ENCODE results near the gene RNU7-1. TPM values are rescaled to one million over a fixed set of nuclear protein-coding genes. Genes with fewer than 3 reads are reported as not detected.

The RNU7-1 gene
- total and polyA plus RNA-seq, 7 experiments from 2014 or later: not detected

DNA sequence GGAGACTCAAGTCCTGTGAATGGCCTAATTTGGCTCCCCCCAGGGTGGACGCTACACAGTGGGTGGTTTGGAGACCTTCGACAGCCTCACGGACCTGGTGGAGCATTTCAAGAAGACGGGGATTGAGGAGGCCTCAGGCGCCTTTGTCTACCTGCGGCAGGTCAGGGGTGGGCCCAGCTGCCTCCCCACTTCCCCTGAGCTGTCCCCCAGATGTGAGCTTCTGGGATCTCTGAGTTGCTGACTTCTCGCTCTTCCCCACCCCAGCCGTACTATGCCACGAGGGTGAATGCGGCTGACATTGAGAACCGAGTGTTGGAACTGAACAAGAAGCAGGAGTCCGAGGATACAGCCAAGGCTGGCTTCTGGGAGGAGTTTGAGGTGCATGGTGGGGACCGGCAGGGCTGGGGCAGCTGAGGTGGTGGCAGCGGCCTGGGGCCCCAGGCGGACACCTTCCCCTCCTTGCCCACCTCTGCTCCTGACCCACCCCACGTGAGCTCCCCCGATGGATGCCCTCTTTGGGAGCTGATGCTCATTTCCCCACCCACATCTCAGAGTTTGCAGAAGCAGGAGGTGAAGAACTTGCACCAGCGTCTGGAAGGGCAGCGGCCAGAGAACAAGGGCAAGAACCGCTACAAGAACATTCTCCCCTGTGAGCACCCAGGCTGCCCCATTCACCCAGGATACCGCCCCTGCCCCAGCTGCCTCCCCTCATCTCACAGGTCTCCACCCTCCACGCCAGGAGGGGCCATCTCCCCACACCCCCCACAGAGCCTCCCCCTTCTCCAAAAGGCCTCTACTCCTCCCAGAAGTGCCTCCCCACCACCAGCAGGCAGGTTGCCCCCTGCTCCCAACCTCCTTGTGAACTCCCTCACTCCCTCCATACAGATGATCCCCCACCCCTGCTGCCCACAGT, 11.7 kb downstream of the RNU7-1 start:
- no peaks in the 10 kb centered on the region for H3K9me3 ChIP-seq (ENCODE audit: control insufficient read depth in 2 of 3, low read length in 3 of 3)
- no peaks in the 10 kb centered on the region for H3K27me3 ChIP-seq (ENCODE audit: control insufficient read depth in 2 of 2, insufficient read depth in 2 of 2, low read length in 2 of 2)
- peaks cover 11 to 58% (median 23%) of the 10 kb centered on the region in 5 donors for H3K36me3 Mint-ChIP-seq
- POLR2A ChIA-PET: interaction anchor here (0.7 to 13.5 kb wide), 6 partner anchors 9 to 82 kb away, joined by 3 to 1270 read pairs (median 3); partner anchors contain the start of genes C12orf57, ENO2, LPCAT3 and PHB2
- ATAC-seq (no peak), DNase-seq (no peak)
- no peaks in the 10 kb centered on the region for H3K9me3 Mint-ChIP-seq
- H3K27ac Mint-ChIP-seq: peak overlapping the region; percentile 83 to 100 (median 96)
- CTCF ChIA-PET: interaction anchor here (0.8 to 1.6 kb wide), 6 partner anchors 9 to 24 kb away, joined by 3 to 9 read pairs (median 4); partner anchors contain the start of genes C12orf57 and RNU7-1
- peaks cover 5 to 71% (median 20%) of the 10 kb centered on the region in 3 experiments for H3K36me3 ChIP-seq (ENCODE audit: control insufficient read depth in 2 of 3, insufficient read depth in 3 of 3, low read length in 3 of 3)
- H3K4me1 Mint-ChIP-seq: peaks cover 50 to 85% (median 70%) of the 10 kb centered on the region in 7 donors
- H3K4me1 ChIP-seq (ENCODE audit: control insufficient read depth in 2 of 2, insufficient read depth in 2 of 2, low read length in 2 of 2): peaks cover 72 to 84% of the 10 kb centered on the region in 2 donors
- H3K4me3 ChIP-seq (ENCODE audit: low read length): peak overlapping the region; percentile 92
- peak overlapping the region; percentile 79 to 100 (median 97) for H3K4me3 Mint-ChIP-seq
- no peaks in the 10 kb centered on the region for H3K27me3 Mint-ChIP-seq
- H3K27ac ChIP-seq (ENCODE audit: low read depth, low read length): peak overlapping the region; percentile 95
- intact Hi-C loops (cut with micrococcal nuclease): loop anchor here (10.0 kb wide), 2 partner anchors 191 to 351 kb away; partner anchors contain the start of genes CHD4 (in 1 of the 2) and PTMS (in 1 of the 2)

DNA sequence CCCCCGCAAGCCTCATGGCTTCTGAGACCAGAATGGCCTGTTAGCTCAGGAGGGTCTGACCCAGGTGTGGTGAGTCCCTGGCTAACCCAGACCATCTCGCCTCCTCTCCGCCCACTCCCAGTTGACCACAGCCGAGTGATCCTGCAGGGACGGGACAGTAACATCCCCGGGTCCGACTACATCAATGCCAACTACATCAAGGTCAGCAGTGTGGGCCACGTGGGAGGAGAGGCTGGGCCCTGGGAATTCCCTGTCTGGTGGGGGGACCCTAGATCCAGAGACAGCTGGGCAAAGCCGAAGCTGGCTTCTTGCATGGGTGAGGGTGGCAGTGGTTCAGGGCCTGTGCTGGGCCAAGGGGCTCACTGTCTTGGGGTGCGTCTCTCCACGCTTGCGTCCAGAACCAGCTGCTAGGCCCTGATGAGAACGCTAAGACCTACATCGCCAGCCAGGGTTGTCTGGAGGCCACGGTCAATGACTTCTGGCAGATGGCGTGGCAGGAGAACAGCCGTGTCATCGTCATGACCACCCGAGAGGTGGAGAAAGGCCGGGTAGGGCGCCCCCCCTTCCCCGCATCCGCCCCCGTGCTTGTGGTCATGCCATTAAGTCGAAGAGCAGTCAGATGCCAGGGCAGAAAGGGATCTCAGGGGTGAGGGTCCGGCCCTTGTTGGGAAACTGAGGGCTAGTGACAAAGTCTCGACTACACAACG, 12.6 kb downstream of the RNU7-1 start:
- peaks cover 51 to 86% (median 71%) of the 10 kb centered on the region in 7 donors for H3K4me1 Mint-ChIP-seq
- Histone ChIP-seq H3K4me1 (ENCODE audit: control insufficient read depth in 2 of 2, insufficient read depth in 2 of 2, low read length in 2 of 2) (peaks cover 74 to 85% of the 10 kb centered on the region in 2 donors), H3K27ac (ENCODE audit: low read depth, low read length) (peak overlapping the region; percentile 95), H3K4me3 (ENCODE audit: low read length) (no peak overlapping the region), H3K27me3 (ENCODE audit: control insufficient read depth in 2 of 2, insufficient read depth in 2 of 2, low read length in 2 of 2) (no peaks in the 10 kb centered on the region), H3K36me3 (ENCODE audit: control insufficient read depth in 2 of 3, insufficient read depth in 3 of 3, low read length in 3 of 3) (peaks cover 5 to 76% (median 20%) of the 10 kb centered on the region in 3 experiments), H3K9me3 (ENCODE audit: control insufficient read depth in 2 of 3, low read length in 3 of 3) (no peaks in the 10 kb centered on the region)
- H3K36me3 Mint-ChIP-seq: peaks cover 12 to 63% (median 24%) of the 10 kb centered on the region in 5 donors
- H3K4me3 Mint-ChIP-seq: peak overlapping the region; percentile 44 to 99 (median 75)
- no peaks in the 10 kb centered on the region for H3K9me3 Mint-ChIP-seq
- POLR2A ChIA-PET: interaction anchor here (1.0 to 13.5 kb wide), 8 partner anchors 8 to 83 kb away, joined by 3 to 1270 read pairs (median 3); partner anchors contain the start of genes C12orf57, ENO2, PHB2 and PTPN6
- CTCF ChIA-PET: interaction anchor here (0.8 to 11.1 kb wide), 4 partner anchors 8 to 12 kb away, joined by 3 to 460 read pairs (median 4); partner anchors contain the start of genes C12orf57, PTPN6 and RNU7-1
- no peaks in the 10 kb centered on the region for H3K27me3 Mint-ChIP-seq
- DNase-seq (no peak), ATAC-seq (no peak)
- H3K27ac Mint-ChIP-seq: peak overlapping the region; percentile 73 to 100 (median 96)
- intact Hi-C loops (cut with micrococcal nuclease): loop anchor here (10.0 kb wide), 2 partner anchors 191 to 351 kb away; partner anchors contain the start of genes CHD4 (in 1 of the 2) and PTMS (in 1 of the 2)

DNA sequence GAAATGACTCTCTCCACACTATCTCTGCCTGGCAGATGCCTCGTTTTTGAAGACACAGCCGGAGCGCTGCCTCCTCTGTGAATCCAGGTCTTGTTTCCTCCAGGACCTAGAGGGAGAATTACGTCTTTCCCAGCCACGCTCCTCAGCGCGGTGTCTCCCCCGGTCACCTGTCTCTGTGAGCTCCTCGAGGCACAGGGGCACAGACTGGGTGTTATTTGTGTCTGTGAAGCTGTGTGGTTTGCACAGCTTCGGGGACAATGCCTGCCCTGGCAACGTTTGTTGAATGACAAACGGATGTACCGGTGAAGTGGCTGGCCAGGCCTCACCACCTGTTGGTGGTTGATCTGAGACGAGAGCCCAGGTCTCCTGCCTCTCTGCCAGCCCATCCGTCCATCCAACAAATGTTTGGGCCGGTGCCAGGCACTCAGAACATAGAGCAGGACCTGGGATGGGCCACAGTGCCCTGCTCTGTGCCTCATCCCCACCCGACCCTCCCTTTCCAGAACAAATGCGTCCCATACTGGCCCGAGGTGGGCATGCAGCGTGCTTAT, 13.6 kb downstream of the RNU7-1 start:
- Mint-ChIP-seq H3K4me3 (peak overlapping the region; percentile 62 to 99 (median 76)), H3K27me3 (no peaks in the 10 kb centered on the region), H3K27ac (peak overlapping the region; percentile 16 to 100 (median 96)), H3K4me1 (peaks cover 61 to 91% (median 82%) of the 10 kb centered on the region in 7 donors), H3K36me3 (peaks cover 11 to 59% (median 27%) of the 10 kb centered on the region in 5 donors), H3K9me3 (no peaks in the 10 kb centered on the region)
- peaks cover 5 to 66% (median 20%) of the 10 kb centered on the region in 3 experiments for H3K36me3 ChIP-seq (ENCODE audit: control insufficient read depth in 2 of 3, insufficient read depth in 3 of 3, low read length in 3 of 3)
- no peak for ATAC-seq
- H3K27me3 ChIP-seq (ENCODE audit: control insufficient read depth in 2 of 2, insufficient read depth in 2 of 2, low read length in 2 of 2): no peaks in the 10 kb centered on the region
- no peak for DNase-seq
- POLR2A ChIA-PET: interaction anchor here (1.1 to 13.5 kb wide), 9 partner anchors 8 to 170 kb away, joined by 3 to 1270 read pairs (median 5); partner anchors contain the start of genes C12orf57, EMG1, PHB2 and PTPN6
- no peaks in the 10 kb centered on the region for H3K9me3 ChIP-seq (ENCODE audit: control insufficient read depth in 2 of 3, low read length in 3 of 3)
- intact Hi-C loops (cut with micrococcal nuclease): loop anchor here (10.0 kb wide), 2 partner anchors 192 to 352 kb away; partner anchors contain the start of genes CHD4 (in 1 of the 2) and PTMS (in 1 of the 2)
- H3K4me3 ChIP-seq (ENCODE audit: low read length): peak overlapping the region; percentile 16
- CTCF ChIA-PET: interaction anchor here (0.9 to 11.1 kb wide), 3 partner anchors 8 to 19 kb away, joined by 3 to 460 read pairs (median 11); partner anchors contain the start of genes C12orf57, PTPN6 and RNU7-1
- H3K27ac ChIP-seq (ENCODE audit: low read depth, low read length): peak overlapping the region; percentile 95
- H3K4me1 ChIP-seq (ENCODE audit: control insufficient read depth in 2 of 2, insufficient read depth in 2 of 2, low read length in 2 of 2): peaks cover 85 to 95% of the 10 kb centered on the region in 2 donors

DNA sequence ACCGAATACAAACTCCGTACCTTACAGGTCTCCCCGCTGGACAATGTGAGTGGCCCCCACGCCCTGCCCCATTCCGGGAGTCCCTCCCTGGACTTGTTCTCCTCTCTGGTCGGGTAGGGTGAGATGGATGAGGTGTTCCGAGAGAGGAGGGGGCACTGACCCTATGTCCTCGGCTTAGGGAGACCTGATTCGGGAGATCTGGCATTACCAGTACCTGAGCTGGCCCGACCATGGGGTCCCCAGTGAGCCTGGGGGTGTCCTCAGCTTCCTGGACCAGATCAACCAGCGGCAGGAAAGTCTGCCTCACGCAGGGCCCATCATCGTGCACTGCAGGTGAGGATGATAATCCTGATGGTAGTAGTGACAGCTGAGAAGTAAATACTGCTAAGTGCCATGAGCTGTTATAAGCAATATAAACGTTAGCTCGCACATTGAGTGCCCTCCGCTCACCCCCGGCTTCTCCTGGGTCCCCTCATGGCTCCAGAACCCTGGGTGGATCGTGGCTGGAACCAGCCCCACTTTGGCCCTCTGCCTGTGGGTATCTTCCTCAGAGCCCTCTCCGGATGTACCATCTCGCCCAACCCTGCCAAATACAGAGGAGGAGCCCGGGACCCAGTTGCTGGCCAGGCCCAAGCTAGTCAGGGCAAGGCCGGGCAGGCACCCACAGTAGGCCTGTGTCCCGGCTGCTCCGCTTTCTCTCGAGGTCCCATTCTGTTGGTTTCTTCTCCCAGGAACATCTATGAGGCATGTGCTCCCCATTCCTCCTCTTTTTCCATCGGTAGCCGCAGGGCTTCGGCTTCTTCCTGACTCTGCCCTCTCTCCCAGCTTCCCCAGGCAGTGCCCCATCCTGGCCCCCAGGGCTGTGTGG, 14.4 kb downstream of the RNU7-1 start:
- CTCF ChIA-PET: interaction anchor here (2.2 to 11.1 kb wide), 2 partner anchors 10 to 20 kb away, joined by 11 to 460 read pairs; partner anchors contain the start of genes C12orf57, PTPN6 and RNU7-1
- Mint-ChIP-seq H3K27ac (peak overlapping the region; percentile 96 to 100 (median 99)), H3K36me3 (peaks cover 10 to 51% (median 21%) of the 10 kb centered on the region in 5 donors), H3K27me3 (no peaks in the 10 kb centered on the region), H3K9me3 (no peaks in the 10 kb centered on the region), H3K4me1 (peaks cover 62 to 91% (median 83%) of the 10 kb centered on the region in 7 donors), H3K4me3 (peak overlapping the region; percentile 89 to 99 (median 93))
- Histone ChIP-seq H3K9me3 (ENCODE audit: control insufficient read depth in 2 of 3, low read length in 3 of 3) (no peaks in the 10 kb centered on the region), H3K4me3 (ENCODE audit: low read length) (peak overlapping the region; percentile 65), H3K4me1 (ENCODE audit: control insufficient read depth in 2 of 2, insufficient read depth in 2 of 2, low read length in 2 of 2) (peaks cover 91 to 96% of the 10 kb centered on the region in 2 donors), H3K27ac (ENCODE audit: low read depth, low read length) (peak overlapping the region; percentile 95), H3K27me3 (ENCODE audit: control insufficient read depth in 2 of 2, insufficient read depth in 2 of 2, low read length in 2 of 2) (no peaks in the 10 kb centered on the region), H3K36me3 (ENCODE audit: control insufficient read depth in 2 of 3, insufficient read depth in 3 of 3, low read length in 3 of 3) (peaks cover 5 to 58% (median 20%) of the 10 kb centered on the region in 3 experiments)
- no peak for ATAC-seq
- intact Hi-C loops (cut with micrococcal nuclease): loop anchor here (10.0 kb wide), 2 partner anchors 193 to 353 kb away; partner anchors contain the start of genes CHD4 (in 1 of the 2) and PTMS (in 1 of the 2)
- DNase-seq: no peak
- POLR2A ChIA-PET: interaction anchor here (0.5 to 13.5 kb wide), 8 partner anchors 11 to 493 kb away, joined by 3 to 1270 read pairs (median 8); partner anchors contain the start of genes C12orf57, CDCA3, EMG1 and PHB2

DNA sequence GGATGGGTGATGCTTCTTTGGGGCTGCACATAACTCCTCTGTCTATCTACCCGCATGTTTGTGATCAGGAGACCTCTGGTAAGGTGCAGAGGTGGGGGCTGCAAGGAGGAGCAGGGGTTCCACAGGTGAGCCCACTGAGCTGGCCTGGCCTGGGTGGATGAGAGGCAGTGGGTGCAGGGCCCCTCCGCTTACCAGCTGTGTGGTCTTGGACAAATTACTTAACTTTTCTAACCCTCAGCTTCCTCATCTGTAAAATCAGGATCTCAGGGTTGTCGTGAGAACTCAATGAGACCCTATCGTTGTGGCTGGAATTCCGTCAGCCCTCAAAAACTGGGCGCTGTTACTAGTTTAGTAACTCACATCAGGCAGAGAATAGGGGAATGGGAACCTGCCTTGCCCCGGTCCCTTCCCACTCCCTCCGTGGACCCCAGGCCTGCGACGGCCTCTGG, 15.0 kb downstream of the RNU7-1 start:
- Mint-ChIP-seq H3K9me3 (no peaks in the 10 kb centered on the region), H3K4me1 (peaks cover 62 to 88% (median 78%) of the 10 kb centered on the region in 7 donors), H3K27me3 (no peaks in the 10 kb centered on the region), H3K27ac (peak overlapping the region; percentile 96 to 100 (median 99)), H3K4me3 (peak overlapping the region; percentile 89 to 99 (median 93)), H3K36me3 (peaks cover 10 to 45% (median 21%) of the 10 kb centered on the region in 5 donors)
- ATAC-seq (no peak), DNase-seq (peak in 1 of 9 donors; percentile 27)
- Histone ChIP-seq H3K4me3 (ENCODE audit: low read length) (peak overlapping the region; percentile 65), H3K27ac (ENCODE audit: low read depth, low read length) (peak overlapping the region; percentile 95), H3K4me1 (ENCODE audit: control insufficient read depth in 2 of 2, insufficient read depth in 2 of 2, low read length in 2 of 2) (peaks cover 89 to 91% of the 10 kb centered on the region in 2 donors), H3K9me3 (ENCODE audit: control insufficient read depth in 2 of 3, low read length in 3 of 3) (no peaks in the 10 kb centered on the region), H3K36me3 (ENCODE audit: control insufficient read depth in 2 of 3, insufficient read depth in 3 of 3, low read length in 3 of 3) (peaks cover 5 to 52% (median 20%) of the 10 kb centered on the region in 3 experiments), H3K27me3 (ENCODE audit: control insufficient read depth in 2 of 2, insufficient read depth in 2 of 2, low read length in 2 of 2) (no peaks in the 10 kb centered on the region)
- intact Hi-C loops (cut with micrococcal nuclease): loop anchor here (10.0 kb wide), 2 partner anchors 194 to 354 kb away; partner anchors contain the start of genes CHD4 (in 1 of the 2) and PTMS (in 1 of the 2)
- ChIA-PET POLR2A (interaction anchor here (1.3 to 13.5 kb wide), 8 partner anchors 10 to 269 kb away, joined by 3 to 1270 read pairs (median 10); partner anchors contain the start of genes C12orf57, CDCA3, EMG1 and PHB2), CTCF (interaction anchor here (2.2 to 11.1 kb wide), 2 partner anchors 11 to 21 kb away, joined by 11 to 460 read pairs; partner anchors contain the start of genes C12orf57, PTPN6 and RNU7-1)

All from naive thymus-derived CD4-positive, alpha-beta T cell (primary cell).